ENCODE data around the gene RCSD1. TPM values are rescaled to one million over a fixed set of nuclear protein-coding genes. Genes with fewer than 3 reads are reported as not detected.

Gene RCSD1
- total and polyA plus RNA-seq, 2 of the 13 experiments (the other 11 are each of a cell fraction or from before 2014, with no cell fraction given) = not detected

DNA sequence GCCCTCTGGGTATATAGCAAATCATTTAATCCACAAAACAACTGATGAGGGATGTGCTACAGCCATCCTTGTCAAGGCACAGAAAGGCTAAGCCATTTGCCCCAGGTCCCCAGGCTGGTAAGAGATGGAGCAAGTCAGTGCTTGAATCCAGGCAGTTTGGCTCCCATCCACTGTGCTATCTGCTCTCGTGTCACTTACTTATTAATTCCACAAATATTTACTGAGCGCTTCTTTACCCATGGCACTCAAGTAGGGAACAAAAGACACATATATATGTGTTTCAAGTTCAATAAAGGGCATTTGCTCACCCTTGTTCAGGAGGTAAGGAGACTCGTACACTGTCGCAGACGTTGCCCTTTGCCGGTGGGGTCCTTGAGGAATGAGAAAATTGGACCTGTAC, 53.2 kb downstream of the RCSD1 start (continued):
- TF ChIP-seq, protein P1, sequence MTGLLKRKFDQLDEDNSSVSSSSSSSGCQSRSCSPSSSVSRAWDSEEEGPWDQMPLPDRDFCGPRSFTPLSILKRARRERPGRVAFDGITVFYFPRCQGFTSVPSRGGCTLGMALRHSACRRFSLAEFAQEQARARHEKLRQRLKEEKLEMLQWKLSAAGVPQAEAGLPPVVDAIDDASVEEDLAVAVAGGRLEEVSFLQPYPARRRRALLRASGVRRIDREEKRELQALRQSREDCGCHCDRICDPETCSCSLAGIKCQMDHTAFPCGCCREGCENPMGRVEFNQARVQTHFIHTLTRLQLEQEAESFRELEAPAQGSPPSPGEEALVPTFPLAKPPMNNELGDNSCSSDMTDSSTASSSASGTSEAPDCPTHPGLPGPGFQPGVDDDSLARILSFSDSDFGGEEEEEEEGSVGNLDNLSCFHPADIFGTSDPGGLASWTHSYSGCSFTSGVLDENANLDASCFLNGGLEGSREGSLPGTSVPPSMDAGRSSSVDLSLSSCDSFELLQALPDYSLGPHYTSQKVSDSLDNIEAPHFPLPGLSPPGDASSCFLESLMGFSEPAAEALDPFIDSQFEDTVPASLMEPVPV (CRISPR knock-in tag; IDR thresholded peaks at IDR 0.05) = no peak
- TF ChIP-seq, protein P2, sequence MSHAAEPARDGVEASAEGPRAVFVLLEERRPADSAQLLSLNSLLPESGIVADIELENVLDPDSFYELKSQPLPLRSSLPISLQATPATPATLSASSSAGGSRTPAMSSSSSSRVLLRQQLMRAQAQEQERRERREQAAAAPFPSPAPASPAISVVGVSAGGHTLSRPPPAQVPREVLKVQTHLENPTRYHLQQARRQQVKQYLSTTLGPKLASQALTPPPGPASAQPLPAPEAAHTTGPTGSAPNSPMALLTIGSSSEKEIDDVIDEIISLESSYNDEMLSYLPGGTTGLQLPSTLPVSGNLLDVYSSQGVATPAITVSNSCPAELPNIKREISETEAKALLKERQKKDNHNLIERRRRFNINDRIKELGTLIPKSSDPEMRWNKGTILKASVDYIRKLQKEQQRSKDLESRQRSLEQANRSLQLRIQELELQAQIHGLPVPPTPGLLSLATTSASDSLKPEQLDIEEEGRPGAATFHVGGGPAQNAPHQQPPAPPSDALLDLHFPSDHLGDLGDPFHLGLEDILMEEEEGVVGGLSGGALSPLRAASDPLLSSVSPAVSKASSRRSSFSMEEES (CRISPR knock-in tag; IDR thresholded peaks at IDR 0.05) = no peak
- TF ChIP-seq JUNB (CRISPR knock-in tag; IDR thresholded peaks at IDR 0.05; ENCODE audit: borderline replicate concordance) = no peak
- no peak for TF ChIP-seq THAP11 (CRISPR knock-in tag; IDR thresholded peaks at IDR 0.05)
- TF ChIP-seq, protein P3, sequence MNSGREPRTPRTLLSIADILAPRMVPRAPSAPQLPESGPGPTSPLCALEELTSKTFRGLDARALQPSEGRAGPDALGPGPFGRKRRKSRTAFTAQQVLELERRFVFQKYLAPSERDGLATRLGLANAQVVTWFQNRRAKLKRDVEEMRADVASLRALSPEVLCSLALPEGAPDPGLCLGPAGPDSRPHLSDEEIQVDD (CRISPR knock-in tag; IDR thresholded peaks at IDR 0.05; ENCODE audit: borderline replicate concordance) = no peak
- TF ChIP-seq MBNL3 (CRISPR knock-in tag; conservative IDR thresholded peaks at IDR 0.05) = no peak
- TF ChIP-seq ZNF577 (CRISPR knock-in tag; IDR thresholded peaks at IDR 0.05; ENCODE audit: borderline replicate concordance, low read depth) = no peak

DNA sequence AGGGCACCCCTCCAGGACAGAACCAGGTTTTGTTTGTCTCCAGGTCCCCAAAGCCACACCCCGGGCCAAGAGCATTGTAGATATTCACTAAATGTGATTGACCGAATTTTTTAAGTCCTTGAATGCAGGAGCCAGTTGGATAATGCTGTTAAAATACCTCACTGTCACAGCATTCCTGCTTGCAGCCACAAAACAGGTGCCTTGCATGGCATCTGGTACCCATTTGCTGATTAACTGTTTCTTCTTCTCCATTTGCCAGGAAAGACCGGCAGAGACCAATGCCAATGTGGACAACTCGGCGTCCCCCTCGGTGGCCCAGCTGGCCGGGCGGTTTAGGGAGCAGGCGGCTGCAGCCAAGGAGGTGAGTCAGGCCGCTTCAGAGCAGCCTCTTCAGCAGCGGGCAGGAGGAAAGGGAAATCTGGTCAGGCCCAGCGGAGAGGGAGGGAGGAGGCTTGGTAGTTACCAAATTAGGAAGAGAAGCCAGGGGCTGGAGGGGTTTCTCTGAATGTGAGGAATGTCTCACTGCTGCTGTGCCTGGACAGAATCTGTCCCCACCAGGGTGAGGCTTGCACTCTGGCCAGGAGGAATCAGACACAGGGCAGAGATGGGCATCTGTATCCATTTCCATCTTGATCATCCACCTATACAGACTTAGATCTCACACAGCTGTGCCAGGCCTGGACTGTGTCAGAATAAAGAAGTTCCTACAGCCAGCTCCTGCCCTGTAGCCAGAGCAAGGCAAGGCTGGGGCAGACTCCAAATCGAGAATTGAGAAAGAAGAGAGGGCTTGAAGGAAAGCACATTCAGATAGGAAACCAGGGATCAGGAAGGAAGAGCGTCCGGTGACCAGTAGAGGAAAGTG, 53.8 kb downstream of the RCSD1 start:
- intact Hi-C loops (cut with micrococcal nuclease; ENCODE audit: unreplicated experiment) (no loop called here), in situ Hi-C loops (cut with HindIII; ENCODE audit: extremely low pct_ligation_motif_present, low pct_unique_long_range_greater_than_20kb) (no loop called here)
- WGBS (ENCODE audit: low lambda C conversion rate) = 38% methylated on average over 15 of the region's 15 CpGs
- Histone ChIP-seq H3K79me2 (ENCODE audit: insufficient read depth, low read length) (no peaks in the 10 kb centered on the region), H3K4me1 (ENCODE audit: insufficient read depth, low read length) (peaks cover 15% of the 10 kb centered on the region), H3K4me2 (ENCODE audit: low read depth, low read length) (no peak overlapping the region), H3K36me3 (replicated peaks in 1 of 2; ENCODE audit: control insufficient read depth in 1 of 2, insufficient read depth in 2 of 2, low read length in 2 of 2) (no peaks in the 10 kb centered on the region), H3K27me3 (ENCODE audit: control insufficient read depth in 1 of 2, insufficient read depth in 2 of 2, low read length in 2 of 2) (peaks cover 0 to 16% of the 10 kb centered on the region in 2 experiments; a peak in 3 of 5 replicates), H3K27ac (ENCODE audit: extremely low read length, insufficient read depth, low read length) (no peak overlapping the region), H3K4me3 (replicated peaks in 1 of 3; ENCODE audit: insufficient read depth in 1 of 3, low read depth in 2 of 3, low read length in 3 of 3) (no peak overlapping the region), H4K20me1 (ENCODE audit: insufficient read depth, low read length) (no peaks in the 10 kb centered on the region), H2AFZ (ENCODE audit: low read length) (no peak overlapping the region), H3K9ac (ENCODE audit: insufficient read depth, low read depth, low read length) (no peak overlapping the region), H3K9me3 (ENCODE audit: low read length) (no peaks in the 10 kb centered on the region)
- POLR2A ChIA-PET = no interaction called here
- no peak for DNase-seq (ENCODE audit: low spot score)
- BruUV-seq (replicated peaks) = no TSS peak
- TF ChIP-seq, protein P4, sequence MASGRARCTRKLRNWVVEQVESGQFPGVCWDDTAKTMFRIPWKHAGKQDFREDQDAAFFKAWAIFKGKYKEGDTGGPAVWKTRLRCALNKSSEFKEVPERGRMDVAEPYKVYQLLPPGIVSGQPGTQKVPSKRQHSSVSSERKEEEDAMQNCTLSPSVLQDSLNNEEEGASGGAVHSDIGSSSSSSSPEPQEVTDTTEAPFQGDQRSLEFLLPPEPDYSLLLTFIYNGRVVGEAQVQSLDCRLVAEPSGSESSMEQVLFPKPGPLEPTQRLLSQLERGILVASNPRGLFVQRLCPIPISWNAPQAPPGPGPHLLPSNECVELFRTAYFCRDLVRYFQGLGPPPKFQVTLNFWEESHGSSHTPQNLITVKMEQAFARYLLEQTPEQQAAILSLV (CRISPR knock-in tag; IDR thresholded peaks at IDR 0.05; ENCODE audit: borderline replicate concordance) = no peak
- TF ChIP-seq ARHGAP35 (CRISPR knock-in tag; IDR thresholded peaks at IDR 0.05; ENCODE audit: borderline replicate concordance) (no peak), TAF1 (CRISPR knock-in tag; IDR thresholded peaks at IDR 0.05) (no peak), ZNF557 (CRISPR knock-in tag; IDR thresholded peaks at IDR 0.05) (no peak), HNRNPH1 (optimal IDR thresholded peaks at IDR 0.05; ENCODE audit: low read depth, low read length) (no peak), TARDBP (CRISPR knock-in tag; IDR thresholded peaks at IDR 0.05) (no peak), ZNF460 (CRISPR knock-in tag; IDR thresholded peaks at IDR 0.05; ENCODE audit: borderline replicate concordance) (no peak), SUZ12 (IDR thresholded peaks at IDR 0.05; ENCODE audit: low read depth, low read length) (no peak), TSC22D2 (CRISPR knock-in tag; IDR thresholded peaks at IDR 0.05; ENCODE audit: borderline replicate concordance) (no peak)
- CTCF ChIA-PET (ENCODE audit: low intra/inter-chr PET ratio, low total read pairs) = no interaction called here
- FAIRE-seq = no peak
- no peak for ATAC-seq
